GM19328 (cell line): ENCODE results near the gene ZNF423.

ENCODE experiments used
- ATAC-seq: cut with Tn5 transposase; IDR thresholded peaks from one replicate; pipeline ENCODE4 v1.9.1; 2021; ENCODE audit warnings: mild to moderate bottlenecking, moderate library complexity; ENCODE audit not compliant: unreplicated experiment

Gene ZNF423

DNA sequence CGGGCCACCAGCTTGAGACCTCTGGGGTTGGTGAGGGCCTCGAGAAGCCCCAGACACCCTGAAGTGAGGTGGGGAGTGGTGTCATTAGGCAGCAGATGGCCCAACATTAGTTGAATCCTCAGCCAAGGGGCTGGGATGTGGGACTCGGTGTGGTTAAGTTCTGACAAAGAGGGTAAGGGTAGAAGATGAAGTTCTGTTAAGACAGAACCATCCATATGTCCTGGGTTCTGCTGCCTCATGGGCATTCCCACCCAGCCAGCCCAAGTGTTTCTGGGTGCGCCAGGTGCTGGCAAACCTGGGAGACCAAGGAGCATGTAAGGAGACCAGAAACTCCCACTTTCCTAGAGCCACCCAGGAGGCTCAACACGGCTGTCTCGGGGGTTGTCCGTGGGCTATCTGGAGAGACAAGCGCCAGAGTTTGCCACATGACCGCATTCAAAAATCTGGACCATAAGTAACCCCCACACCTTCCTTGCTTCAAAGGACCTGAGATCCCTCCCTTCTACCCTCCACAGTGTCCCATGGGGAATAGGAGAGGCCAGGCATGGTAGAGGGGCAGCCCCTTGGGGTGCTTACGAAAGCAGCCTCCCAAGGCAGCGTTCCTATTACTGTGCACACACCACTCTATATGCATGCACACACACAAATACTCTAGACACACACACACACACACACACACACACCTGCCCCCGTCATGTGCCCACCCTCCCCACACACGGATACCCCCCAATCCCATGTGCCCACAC, 353.6 kb downstream of the ZNF423 start:
- ATAC-seq, result no peak

DNA sequence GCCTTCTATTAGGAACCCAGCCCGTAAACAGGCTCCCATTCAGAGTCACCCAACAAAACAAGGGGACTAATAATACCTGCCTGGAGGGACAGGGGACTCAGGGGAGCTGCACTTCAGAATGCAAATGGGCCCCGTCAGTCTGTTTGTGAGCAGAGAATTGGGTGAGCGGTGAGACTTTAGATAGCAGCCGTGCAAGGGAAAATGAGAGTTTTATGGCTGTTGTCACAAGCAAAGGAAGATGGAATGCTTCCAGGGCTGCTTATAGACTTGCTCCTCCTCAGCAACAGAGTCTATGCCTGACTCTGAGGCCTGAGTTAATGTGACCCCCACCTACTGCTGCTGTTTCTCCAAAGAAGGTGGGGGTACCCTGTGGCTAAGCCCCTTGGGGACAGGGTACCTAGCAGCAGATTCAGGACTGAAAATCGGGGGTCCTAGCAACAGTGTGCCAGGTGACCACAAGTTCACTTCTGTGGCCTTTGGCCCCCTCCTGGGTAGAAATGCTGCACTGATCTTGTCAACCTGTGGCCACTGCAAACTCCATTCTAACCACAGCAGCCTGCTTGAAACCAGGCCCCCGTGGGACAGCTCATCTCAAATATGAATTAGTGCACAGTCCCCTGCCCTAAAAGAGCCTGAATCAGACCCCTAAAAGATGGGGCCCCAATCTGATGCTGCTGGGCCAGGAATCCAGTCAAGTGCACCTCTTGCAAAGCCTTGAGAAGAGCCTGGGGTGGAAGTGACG, 355.9 kb downstream of the ZNF423 start:
- no peak for ATAC-seq

DNA sequence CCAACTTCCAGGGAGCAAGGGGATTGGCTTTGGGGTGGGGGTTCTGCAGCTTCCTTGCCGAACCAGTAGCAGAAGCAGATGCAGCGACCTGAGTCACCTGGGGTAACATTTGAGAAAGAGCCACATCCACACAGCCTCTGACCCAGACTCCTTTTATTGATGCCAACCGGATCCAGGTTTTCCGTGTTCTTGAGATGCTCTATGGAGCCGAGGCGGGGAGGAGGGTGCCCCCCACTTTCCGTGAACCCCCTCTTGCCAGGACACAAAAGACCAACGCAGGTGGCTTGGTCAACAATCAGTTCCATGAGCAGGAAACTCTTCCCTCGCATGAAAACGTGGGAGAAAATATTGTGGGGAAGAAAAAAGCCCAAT, 356.5 kb downstream of the ZNF423 start:
- no peak for ATAC-seq

DNA sequence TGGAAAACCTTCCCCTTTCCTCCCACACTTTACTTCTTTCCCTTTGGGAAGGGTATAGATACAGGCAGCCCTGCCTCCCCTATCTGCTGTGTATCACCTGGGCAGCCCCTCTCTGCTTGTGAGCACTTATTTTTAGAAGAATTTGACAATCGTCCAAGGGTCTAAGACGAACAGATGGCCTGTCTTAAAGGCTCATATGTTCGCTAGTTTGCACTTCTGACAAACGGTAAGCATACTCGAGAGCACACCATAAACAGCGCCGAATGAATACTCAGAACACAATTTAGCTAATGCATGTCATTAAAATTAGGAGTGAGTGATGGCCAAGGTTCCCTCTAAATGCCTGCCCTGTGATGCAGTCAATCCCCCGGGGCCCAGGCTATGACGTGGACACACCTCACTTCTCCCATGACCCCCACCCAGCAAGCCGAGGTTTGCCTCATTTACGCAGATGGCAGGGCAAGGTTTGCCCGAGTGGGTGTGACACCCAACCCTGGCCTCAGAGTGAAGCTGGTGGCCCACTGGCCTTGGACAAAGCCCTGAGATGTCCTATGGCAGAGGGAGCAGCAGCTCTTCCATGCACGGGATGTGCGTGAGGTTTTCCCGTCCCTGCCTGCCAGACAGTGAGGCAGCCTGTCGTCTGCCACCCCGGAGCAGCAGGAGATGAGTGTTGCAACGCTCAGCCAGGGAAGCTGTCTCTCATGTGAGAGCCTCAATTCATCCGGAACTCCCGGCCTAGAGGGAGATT, 357.1 kb downstream of the ZNF423 start:
- ATAC-seq, result no peak

DNA sequence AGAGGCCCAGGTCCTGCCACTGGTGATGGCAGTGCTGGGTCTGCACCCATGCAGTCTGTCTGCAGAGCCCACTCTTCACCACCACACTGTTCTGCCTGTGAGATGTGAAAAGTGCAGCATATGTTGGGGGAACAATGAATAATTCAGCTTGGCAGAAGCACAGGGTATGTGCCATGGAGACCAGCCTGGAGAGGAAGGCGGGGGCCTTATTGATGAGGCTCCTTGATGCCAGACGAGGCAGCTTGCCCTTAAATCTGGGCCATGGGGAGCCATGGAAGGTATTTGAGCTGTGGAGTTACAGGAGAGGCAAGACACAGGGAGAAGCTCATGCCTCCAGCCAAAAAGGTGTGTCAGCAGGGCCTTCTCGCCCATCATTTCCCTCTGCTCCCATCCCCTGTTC, 357.6 kb downstream of the ZNF423 start:
- no peak for ATAC-seq

DNA sequence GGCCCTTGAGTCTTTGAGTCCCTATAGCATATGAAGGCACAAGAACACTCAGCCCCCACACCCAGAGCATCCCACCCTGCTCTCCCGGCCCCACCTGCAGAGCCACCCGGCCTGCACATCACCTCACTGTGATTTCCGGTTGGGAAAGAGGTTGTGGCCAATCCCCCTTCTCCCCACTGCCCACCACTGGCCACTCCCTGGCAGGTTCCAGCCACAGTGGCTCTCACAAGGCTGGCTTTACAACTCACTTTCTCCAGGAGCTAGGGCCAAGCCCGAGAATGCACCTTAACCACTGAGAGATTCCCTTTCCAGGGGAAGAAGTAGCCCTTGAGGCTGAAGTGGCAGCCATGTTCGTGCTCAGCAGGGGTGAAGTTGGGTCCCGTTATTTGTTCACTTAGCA, 358.4 kb downstream of the ZNF423 start:
- ATAC-seq, result no peak

DNA sequence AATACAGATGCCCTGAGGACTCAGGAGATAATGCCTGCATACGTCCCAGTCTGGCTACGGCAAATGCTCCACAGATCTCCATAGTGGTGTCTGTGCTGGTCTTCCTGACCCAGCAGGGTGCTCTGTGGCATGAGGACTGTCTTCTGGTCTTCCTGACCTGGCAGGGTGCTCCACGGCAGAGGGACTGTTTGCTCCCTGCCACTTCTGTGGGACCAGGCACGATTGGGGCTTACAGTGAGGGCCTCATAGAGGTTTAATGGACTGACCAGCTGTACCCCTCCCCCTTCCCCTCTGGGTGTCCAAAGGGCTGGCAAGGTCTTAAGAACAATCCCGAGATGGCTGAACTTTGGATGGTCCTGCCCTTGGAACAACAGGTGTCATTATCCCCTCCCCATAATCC, 359.3 kb downstream of the ZNF423 start:
- ATAC-seq, result no peak

DNA sequence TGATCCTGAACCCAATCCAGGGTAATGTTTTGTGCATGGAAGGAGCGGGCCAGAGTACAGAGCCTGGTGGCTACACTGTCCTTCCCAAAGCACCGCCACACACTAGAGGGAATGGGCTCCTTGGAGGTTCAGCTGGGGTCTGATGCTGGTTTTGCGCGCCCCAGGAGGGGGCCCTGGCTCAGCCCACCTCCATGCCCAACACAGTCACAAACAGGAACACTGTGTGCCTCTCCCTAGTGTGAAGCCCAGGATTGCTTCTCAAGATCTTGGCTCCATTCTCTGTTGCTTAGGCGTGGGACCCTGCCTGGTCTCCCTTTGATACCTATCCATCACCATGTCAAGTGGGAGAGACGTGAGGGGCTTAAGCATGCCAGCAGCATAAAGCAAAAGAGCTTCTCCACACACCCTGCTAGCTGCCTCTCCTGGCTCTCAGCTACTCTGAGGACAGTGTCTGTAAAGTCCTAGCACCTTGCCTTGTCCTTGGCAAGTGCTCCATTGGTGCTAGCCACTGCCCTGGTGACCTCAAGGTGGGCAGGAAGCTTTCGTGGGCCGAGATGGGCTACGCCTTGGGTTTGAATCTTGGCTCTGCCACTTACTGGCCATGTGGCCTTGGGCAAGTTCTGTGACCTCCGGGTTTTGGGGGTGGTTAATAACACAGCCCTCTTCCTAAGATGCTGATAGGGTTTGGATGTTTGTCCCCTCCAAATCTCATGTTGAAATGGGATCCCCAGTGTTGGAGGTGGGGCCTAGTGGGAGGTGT, 360.1 kb downstream of the ZNF423 start:
- no peak for ATAC-seq

DNA sequence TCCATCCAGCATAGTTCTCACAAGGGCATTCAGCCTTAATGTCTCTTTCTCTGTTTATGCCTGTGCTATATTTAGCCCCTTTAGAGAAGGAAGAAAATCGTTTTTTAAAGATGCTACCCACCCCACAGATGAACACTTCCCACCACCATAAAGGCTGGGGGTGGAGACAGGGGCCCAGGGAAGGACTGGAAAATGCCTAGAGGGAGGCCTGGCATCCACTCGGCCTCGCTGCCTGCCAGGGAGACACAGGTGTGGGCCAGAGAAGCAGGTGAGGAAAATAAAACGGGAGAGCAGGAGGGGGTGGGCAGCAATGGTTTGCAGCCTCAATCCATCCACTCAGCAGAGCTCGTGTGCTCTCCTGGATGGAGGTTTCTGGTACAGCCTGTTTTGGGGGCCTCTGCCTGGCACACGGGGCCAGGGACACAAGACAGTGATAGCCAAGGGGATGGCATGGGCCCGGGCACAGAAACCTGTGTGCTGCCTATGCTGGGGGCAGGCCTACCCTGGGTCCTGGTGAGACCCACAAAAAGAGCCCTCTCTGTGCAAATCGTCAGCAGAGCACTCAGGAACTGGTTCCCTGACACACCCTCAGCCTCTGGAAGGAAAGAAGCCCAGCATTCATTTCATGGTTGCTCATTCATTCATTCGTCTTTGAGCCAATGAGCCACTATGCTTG, 360.9 kb downstream of the ZNF423 start:
- no peak for ATAC-seq

DNA sequence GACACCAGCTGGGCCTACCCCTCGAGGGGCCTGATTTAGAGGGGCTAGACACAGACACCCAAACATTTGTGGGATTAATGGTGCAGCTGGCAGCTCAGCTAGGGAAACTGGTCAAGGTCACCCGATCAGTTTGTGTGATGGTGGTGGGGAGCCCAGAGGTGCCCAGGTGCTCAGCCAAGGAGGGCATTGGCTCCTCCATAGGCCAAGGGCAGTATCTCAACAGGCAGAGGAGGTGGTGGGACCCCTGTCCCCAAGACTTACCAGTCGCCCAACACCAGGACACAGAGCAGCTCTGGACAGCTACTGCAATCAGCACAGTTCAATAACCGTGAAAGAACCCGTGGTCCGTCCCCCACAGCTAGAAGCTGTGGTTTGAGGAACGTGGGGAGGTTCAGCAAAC, 361.4 kb downstream of the ZNF423 start:
- no peak for ATAC-seq

DNA sequence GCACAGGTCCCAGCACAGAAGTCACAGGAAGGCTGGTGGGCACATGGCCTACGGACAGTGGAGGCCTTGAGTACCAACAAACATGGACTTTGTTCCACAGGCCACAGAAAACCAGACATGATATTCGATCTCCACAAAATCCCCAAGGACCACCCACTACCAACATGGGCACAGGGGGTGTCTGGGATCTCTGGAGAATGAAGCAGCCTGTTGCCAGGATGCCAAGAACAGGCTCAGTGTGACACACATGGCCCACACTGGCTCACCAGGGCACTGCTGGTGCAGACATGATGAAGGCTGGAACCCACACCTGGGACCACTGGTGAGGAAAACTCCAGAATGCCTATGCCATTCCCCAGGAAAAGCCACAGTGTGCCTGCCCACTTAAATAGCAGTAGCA, 362.1 kb downstream of the ZNF423 start:
- no peak for ATAC-seq

DNA sequence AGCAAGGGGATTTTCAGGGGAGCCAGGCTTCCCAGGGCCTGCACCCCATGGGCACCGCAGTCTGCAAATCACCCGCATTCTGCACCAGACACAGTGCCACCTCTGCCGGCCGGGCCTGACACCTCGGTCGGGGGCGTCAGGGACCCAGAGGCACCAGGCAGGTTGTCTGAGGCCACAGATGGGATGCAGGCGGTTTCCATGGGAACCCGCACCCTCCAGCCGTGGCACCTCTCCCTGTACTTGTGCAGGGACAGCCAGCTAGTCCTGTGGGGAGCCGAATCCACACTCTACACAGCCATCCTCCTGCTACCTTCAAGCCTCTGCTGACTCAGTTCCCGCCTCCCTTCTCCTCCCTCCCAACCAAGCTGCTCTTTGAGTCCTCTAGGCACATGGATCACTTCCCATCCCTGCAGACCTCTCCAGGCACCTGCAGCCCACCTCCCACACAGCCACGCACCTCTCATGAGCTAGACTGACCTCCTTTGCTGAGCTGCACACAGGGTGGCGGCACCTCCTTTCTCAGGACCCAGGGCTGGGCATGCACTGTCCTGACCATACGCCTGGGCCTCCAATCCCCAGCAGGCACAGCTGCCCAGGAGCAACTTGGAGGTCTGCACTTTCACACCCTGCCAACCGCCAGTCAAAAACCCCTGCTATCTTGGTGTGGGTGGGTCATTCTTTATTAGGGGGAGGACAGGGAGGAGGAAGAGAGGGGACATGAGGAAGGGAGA, 362.9 kb downstream of the ZNF423 start:
- ATAC-seq, result no peak

DNA sequence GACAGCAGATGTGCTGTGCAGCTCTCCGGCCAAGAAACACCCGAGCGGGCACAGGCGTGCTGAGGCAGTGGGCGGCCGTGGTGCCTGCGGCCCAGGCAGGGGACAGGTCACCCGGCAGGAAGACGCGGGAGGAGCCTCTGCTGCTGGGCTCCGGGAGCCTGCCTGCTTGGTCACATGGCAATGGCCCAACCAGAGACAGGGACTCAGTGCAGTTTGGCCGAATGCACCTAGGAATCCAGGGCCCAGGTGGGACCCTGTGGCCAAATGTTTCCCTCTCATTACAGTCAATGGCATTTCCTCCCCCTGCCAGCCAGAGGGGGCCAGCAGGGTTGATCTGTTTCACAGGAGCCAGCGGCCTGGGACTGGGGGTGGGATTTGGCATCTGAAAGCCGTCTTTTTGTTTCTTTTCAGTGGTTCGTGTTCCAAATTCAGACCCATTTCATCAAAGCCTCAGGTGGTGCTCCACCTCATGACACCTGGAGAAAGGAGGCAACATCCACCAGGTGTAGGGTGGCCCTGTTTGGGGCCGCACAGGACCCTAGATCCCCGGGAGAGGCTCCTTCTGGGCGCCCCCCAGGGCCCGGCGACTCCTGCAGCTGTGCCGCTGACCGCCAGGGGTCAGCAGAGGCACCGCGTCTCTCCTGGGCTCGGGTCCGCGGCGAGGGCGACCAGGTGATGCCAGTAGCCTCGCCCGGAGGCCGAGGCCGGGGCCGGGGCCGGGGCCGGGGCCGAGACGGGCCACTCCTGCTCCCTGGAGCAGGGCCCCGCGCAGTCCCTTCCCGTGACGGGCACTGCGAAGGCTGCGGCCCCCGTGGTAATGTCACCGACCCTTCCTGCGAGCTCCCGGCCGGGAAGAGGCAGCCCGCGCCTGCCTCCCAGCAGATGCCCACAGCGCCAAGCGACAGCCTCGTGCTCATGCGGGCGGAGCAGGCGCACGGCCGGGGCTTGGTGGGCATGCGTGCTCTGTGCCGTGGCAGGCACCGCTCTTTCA, 363.8 kb downstream of the ZNF423 start:
- ATAC-seq, result no peak

DNA sequence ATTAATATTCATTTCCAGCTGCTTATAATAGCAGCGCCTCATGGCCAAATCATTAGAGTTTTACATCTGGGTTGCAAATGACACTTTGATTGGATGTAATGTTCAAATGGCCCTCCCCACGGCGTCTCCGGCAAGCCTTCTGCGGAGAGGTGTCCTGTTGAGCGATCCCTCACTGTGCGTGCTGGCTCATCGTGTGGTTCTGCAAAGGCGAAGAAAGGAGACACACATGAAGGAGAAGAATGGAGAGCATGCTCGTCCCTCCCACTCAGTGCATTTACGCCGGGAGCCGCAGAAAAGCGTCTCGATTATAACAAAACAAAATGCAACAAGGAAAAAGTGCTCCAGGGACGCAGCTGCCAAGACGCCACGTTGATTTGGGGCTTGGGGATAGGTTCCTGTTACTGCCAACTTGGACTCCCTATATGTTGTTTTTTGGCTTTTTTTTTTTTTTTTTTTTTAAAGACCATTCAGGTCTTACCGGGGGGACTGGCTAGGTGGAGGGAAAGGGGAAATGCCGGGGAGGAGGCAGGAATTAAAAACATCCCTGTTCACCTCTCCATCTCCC, 364.7 kb downstream of the ZNF423 start:
- no peak for ATAC-seq

DNA sequence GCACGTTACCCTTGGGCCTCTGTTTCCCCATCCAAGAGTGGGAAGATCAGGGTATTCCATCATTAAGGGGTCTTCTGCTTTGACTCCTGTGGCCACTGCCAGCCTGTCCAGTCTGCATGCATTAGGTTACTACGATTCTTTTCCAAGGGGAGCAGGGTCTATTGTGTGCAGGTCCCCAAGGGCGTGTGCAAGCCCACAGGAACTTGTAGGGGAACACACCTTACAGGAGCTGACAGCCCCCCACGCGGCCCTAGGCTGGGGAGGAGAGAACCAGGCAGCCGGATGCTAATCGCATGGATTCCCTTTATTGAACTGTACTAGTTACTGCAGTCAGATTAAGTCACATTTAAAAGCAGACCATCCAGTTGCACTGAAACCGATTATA, 365.6 kb downstream of the ZNF423 start:
- no peak for ATAC-seq

DNA sequence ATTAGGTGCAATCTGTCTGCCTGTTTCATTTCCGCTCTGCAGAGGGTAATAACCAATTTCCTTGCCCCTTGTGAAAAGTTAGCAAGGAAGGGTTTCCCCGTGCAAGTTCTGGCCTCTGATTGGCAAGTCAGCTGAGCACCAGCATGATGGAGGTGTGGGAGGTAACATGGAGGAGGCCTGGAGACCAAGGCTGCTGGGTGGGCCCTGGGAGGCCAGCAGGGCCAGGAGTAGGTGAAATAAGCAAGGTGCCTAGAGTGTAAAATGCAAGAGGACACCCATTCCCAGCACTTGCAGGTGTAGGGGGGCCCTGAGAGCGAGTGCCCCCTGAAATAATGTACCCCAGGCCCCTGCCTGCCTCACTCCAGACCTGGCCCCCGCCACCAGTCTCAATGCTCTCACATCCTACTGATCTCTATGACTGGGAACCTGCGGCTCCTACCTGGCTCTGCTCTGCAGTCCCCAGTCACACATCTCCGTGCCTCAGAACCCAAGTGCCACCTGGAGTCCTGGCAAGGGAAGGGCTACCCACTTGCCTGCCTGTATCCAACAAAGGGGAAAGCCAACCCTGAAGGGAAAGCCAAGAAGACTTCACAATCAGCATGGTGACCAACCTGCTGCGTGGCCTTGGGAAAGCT, 366.1 kb downstream of the ZNF423 start:
- no peak for ATAC-seq

DNA sequence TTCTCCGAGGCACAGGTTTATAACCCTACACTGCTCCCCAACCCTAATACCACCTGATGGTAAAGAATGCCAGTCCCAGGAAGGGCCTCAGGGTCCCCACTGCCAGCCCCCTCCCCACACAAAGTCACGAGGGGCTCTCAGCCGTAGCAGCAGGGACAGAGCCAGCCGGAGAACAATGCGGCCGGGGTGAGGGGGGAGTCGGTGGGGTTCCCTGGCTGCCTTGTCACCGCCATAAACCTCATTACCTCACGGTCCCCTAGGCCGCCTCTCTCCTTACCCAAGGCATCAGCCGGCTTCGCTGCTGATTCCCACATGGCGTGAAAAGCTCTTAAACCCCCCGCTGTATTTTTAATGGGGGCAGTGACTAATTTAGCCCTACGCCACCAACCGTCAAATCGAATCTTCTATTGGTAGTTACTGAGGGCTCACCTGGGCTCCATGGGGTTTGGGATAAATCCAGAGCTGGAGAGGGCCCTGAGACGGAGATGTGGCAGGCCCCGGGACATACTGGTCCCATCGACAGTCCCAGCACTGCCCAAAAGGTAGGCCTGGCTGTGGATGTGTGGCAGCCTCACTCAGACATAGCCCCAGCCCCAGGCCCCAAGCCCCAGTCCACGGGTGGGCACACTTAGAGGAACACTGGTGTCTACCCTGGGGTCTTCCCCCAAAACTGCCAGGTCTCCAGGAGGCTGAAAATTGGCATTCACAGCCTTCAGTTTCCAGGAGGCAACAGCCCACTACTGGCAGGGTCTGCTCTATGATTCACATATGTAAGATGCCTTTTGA, 367.0 kb downstream of the ZNF423 start:
- no peak for ATAC-seq
